CD1c-positive myeloid dendritic cell (primary cell): Measurements from ENCODE around the gene DICER1.
"Not testable (repeated sequence)": the region's sequence is repeated elsewhere in the genome, so short reads cannot be mapped to it uniquely, and the experiment has no call there.

ENCODE experiments used
- DNase-seq: peaks from one replicate; pipeline ENCODE4 v3.0.0-alpha.2; 2016; ENCODE audit errors: extremely low spot score

Gene DICER1, protein sequence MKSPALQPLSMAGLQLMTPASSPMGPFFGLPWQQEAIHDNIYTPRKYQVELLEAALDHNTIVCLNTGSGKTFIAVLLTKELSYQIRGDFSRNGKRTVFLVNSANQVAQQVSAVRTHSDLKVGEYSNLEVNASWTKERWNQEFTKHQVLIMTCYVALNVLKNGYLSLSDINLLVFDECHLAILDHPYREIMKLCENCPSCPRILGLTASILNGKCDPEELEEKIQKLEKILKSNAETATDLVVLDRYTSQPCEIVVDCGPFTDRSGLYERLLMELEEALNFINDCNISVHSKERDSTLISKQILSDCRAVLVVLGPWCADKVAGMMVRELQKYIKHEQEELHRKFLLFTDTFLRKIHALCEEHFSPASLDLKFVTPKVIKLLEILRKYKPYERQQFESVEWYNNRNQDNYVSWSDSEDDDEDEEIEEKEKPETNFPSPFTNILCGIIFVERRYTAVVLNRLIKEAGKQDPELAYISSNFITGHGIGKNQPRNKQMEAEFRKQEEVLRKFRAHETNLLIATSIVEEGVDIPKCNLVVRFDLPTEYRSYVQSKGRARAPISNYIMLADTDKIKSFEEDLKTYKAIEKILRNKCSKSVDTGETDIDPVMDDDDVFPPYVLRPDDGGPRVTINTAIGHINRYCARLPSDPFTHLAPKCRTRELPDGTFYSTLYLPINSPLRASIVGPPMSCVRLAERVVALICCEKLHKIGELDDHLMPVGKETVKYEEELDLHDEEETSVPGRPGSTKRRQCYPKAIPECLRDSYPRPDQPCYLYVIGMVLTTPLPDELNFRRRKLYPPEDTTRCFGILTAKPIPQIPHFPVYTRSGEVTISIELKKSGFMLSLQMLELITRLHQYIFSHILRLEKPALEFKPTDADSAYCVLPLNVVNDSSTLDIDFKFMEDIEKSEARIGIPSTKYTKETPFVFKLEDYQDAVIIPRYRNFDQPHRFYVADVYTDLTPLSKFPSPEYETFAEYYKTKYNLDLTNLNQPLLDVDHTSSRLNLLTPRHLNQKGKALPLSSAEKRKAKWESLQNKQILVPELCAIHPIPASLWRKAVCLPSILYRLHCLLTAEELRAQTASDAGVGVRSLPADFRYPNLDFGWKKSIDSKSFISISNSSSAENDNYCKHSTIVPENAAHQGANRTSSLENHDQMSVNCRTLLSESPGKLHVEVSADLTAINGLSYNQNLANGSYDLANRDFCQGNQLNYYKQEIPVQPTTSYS (N-terminal part only)

DNA sequence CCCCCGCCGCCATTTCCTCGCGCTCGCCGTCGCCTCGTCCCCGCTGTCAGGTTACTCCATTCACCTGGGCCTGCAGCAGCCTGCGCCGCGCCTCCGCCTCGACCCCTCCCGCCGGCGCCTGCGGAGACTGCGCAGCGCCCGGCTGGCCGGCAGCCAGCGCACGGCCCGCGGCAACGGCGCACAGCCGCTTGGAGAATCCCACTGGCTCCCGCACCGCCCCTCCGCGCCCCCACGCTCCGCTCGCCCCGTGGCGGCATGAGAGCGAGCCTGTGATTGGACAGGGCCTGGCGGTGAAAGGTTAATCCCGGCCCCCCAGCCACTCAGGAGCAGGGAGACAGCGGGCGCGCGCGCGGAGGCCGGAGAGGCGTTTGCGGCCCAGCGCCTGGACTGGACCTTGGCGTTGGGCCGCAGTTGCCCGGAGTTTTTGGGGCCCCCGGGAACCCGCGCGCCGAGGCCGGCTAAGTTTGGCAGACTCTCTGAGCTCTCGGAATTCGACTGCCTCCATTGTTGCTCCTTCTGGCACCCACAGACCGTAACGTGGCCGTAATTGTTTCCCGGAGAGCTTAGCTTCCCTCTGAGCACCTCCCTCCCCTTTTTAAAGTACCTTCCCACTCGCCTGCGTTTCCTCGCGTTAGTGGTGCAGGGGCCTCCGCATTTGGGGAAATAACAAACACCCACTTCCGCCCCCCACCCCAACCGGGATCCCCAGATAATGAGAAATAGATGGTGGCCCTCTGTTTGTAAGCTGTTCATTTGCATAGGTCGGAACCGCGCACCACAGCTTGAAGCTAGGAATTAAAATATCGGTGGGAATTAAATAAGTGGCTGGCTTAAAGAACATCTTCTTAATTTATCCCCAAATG lies at the start of gene DICER1:
Gene DICER1 (minus strand): TSS at position 203 of the 863 bp plus-strand sequence. CDS start 24,071 bp downstream, outside the sequence.
- DNase-seq = peak; percentile 96

DNA sequence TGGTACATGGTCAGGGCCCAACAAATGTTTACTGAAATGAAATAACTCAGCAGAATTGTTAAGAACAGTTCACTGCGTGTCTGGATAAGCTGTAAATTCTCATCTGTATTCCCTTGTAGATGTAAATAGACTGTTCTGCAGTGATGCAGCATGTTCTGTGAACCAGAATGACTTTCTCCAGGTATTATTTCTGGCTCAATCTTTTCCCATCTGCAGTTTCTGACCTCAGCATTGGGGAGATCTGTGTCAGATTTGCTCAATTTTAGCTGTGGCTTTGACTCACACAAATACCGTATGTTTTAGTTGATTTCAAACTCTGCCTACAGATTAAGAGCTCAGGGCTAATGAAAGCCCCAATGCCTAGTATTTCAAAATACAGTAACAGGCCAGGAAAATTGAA lies 49.2 kb upstream of the DICER1 start:
- no peak for DNase-seq

DNA sequence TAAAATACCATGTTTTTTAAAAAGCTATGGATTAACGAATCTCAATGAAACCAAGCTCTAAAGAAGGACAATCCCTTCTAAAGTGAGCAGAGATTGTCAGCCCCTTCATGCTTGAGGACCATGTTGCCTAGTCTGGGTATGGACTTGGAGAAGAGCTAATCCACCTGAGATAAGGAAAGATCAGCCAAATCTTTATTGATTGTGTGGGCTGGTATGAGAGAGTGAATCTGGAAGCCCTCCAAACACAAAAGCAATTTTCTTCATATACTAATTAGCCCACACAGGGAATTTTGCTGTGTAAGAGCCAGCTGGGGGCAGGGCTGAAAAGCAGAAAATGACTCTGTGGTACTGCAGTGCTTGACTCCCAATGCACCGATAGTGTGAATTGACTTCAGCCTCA lies 47.4 kb upstream of the DICER1 start:
- DNase-seq = no peak

DNA sequence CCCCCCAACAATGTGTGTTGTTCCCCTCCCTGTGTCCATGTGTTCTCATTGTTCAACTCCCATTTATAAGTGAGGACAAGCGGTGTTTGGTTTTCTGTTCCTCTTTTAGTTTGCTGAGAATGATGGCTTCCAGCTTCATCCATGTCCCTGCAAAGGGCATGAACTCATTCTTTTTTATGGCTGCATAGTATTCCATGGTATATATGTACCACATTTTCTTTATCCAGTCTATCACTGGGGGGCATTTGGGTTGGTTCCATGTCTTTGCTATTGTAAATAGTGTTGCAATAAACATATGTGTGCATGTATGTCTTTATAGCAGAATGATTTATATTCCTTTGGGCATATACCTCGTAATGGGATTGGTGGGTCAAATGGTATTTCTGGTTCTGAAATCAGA lies 44.4 kb upstream of the DICER1 start:
- not testable (repeated sequence) for DNase-seq

DNA sequence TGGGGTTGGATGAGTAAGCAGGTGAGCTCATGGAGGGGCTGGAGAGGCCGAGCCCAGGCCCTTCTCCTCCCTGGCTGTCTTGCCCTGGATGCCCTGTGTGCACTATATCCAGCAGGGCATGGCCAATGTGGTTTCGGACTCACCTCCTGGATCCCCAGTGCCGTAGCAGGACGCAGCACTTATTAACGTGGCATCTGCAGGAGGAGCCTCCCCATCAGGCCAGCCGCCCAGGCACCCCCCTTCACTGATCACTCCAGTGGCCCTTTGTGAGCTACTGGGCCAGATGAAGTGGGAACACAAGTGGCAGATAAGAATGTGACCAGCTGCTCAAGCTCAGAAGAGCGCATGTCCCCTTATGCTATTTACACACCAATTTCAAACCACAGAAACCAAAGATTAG lies 43.1 kb upstream of the DICER1 start:
- DNase-seq = no peak

DNA sequence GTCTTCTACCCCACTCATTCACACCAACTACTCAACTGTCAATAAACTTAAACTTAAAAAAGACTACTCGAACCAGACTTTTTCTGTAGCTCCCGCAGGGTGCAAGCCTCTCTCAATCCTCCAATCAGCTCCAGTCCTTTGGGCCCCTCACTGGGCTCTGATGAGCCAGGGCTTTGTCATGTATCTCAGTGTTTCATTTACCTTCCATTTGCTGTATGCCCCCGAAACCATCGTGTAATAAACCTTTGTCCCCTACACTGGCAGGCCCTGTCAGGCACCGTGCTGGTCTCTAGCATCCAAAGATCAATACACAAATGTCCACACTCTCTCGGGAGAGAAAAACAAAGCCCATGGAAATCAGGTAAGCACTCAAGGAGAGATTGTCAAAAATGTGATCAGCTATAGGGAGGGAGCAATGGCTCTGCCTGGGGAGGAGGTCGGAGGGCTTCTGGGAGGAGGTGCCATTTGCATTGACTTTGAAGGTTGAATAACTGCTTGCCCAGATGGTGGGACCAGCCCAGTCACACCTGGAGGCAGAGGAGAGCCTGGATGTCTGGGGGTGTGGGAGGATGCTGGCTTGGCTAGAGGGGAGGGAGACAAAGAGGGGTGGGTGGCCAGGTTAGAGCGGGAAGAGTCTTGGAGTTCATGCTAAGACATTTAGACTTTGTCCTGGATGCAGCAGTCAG lies 42.1 kb upstream of the DICER1 start:
- no peak for DNase-seq

DNA sequence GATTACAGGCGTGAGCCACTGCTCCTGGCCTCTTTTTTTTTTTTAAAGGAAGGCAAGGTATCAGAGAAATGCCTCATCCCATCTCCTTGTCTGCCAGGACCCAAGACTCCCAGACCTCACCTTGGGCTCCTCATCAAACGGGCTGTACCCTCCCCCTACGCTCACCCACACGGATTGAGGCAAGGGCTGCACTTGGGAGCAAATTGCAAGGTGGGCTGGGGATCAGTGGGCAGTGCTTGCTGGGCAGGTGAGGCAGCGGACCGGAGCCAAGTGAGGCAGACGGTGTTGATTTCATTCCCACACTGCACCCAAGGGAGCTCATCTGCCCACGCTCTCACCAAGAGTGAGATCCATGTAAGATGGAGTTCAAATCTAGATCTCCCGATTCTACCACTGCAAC lies 41.0 kb upstream of the DICER1 start:
- no peak for DNase-seq

DNA sequence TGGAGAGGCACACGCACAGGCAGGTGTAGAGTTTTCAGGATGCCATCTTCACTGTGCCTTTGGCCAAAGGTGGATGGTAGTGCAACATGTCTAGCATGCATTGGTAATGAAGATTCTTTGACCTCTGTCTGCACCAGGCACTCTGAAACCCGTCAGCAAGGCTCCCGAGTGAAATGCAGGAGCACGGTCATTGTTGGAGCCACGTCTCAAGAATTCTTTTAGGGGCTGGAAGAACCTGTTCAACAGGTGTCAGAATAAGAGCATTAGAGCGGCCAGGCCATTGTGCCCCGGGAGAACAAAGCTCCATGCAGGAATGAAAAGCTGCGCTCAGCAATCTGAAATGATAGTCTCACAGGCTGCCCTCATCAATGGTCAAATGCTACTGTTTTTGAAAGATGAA lies 40.2 kb upstream of the DICER1 start:
- no peak for DNase-seq

DNA sequence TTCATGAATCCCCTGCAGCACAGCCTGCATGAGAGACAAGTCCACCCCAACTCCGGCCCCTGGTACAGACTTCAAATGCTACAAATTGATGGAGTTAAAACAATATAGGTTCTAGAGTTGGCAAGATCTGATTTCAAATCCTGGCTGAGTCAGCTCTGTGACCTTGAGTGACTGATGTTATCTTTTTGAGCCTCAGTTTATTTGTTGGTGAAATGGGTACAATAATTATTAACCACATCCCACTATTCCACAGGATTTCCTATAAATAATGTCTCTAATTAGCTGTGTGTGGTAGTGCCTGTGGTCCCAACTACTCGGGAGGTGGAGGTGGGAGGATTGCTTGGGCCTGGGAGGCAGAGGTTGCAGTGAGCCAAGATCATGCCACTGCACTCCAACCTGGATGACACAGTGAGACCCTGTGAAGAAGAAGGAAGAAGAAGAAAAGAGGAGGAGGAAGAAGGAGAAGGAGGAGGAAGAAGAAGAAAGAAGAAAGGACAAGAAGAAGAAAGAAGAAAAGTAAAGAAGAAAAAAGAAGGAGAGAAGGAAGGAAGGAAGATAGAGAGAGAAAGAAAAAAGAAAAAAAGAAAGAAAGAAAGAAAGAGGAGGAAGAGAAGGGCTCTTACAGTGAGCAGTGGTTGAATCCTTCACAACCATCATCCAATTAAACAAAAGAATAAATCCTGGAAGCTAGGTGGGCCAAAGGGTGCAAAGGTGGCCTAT lies 39.7 kb upstream of the DICER1 start:
- DNase-seq = no peak

DNA sequence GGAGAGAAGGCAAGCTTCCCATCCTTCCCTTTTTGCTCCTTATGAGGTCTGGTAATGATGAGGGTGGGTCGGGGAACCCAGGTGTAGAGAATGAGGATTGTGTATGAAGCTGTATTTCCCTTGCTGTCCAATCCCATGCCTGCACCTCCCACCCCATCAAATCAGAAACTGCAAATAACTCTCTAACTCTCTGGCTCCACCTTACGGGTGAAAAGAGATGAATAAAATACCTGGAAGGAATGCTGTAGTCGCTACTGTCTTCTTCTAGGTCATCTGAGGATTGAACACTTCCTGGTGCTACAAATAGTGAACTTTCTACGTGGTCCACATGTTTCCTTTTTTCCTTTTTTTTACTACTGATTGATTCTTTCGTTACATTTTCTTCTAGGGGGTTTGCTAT lies 38.9 kb upstream of the DICER1 start:
- peak; percentile 37 for DNase-seq

DNA sequence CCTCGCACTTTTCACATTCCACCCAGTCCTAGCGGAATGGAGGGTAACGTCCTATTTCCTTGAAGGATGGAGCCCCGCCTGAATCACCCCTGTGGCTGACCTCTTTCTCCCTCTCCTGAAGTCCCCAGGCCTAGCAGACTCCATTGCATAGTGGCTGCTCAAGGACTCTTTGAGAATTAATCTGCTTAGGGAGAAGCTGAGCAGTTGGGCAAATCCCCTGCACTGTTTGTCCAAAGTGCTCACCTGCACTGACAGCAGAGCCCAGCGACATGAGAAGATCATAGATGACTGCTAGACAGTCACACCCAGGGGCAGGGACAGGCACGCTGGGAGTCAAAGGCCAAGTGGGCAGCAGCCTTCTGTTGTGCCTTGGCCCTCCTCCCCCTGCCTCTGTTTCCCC lies 37.7 kb upstream of the DICER1 start:
- DNase-seq = no peak

DNA sequence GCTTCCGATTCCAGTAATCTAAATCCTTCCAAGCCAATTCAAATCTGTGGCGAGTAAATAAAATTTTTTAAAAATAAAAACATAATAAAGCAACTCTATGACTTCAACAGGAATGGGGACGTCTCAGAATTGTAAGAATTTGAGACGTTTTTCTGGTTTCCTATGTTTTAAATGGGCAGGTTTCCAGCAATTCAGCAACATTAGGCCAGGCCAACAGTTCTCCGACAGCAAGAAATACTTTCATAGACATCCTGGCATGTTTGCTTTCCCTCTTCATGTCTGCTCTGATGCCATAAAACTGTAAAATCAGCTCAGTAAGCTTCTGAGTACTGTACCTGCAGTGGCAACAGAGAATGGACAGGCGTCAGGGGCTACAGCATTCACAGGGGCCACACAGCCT lies 35.8 kb upstream of the DICER1 start:
- DNase-seq = no peak

DNA sequence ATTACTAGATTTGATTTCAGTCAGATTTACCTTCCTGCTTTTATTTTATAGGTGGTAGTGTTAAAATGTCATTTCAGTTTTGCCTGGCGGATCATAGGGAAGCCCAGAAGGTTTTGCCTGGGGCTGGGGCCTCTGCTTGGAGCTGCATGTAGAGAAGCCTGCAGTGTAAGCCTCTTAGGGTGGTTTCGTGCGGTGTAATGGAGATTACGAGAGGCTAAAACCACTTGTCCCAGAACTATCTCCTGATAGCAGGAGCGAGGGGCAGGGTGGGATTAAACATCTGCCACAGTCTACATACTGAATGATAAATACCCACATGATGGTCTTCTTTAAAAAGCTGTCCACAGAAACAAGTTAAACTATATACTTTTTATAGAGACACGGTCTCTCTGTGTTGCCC lies 35.0 kb upstream of the DICER1 start:
- DNase-seq = no peak

DNA sequence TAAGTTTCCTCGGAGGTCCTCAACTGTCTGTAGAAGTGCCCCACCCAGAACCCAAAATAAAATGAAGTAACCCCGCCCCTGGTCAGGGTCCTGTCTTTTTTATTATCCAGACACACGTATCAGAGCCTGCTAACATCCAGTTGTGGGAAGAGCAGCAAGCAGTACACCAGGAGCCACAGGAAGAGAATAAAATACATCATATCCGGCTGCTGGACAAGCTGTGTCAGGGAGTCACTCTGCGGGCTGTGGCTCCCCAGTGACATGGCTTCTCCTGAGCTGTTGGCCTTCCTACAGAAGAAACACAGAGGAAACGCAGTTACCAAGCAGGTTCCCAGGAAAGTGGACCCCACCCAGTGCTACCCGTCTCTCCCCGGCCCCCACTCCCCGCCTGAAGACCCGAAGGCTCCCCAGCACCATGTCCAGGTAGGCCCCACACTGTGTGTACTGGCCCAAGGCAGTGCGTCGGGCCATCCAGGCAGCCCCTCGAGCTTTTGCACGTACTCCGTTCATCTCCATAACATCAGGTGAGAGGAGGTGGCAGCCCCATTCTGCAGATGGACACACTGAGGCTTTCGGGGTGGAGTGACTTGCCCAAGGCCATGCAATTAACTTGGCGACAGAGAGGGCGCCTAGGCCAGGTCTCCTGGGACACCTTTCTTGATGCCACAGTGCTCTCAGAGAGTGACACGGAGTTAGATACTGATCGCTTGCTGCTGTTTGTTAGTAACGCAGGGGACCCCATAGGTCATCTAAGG lies 34.3 kb upstream of the DICER1 start:
- DNase-seq = no peak

DNA sequence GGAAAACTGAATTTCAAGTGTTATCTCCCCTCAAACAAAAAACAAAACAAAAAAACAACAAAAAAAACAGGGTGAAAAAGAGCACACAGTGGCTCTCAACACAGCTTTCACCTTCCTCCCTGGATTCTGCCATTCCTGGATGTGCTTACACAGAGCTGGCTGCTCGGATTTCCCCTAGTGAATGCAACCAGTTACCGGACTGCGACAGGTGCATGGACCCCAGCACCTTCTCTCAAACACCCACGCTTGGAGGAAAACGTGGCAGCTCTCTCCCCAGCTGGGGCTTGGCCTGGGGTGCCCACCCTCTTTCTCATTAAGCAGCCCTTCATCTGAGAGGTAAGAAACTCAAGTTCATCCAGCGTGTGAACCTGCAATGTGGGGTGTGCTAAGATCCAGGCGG lies 33.5 kb upstream of the DICER1 start:
- no peak for DNase-seq

DNA sequence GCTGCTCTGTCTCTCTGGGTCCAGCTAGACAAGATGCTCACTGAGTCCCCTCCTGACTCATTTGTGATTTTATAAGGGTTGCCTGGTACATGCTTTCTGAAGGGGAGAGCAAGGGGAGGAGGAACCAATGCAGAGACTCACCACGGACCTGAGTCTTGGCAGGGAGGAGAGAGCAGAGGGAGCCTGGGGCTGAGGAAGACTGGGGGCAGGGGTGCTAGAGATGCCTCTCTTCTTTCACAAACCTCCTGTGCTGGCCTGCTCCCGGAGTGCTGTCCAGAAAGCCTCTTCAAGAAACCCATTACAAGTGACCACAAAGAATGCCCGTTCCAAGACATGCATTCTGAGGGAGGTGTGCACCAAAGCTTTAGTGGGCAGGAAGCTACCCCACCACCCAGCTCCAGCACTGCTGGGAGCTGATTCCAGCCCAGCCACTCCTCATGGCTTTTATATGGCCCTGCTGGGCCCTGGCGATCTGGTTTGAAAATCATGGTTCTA lies 33.1 kb upstream of the DICER1 start:
- DNase-seq = no peak

DNA sequence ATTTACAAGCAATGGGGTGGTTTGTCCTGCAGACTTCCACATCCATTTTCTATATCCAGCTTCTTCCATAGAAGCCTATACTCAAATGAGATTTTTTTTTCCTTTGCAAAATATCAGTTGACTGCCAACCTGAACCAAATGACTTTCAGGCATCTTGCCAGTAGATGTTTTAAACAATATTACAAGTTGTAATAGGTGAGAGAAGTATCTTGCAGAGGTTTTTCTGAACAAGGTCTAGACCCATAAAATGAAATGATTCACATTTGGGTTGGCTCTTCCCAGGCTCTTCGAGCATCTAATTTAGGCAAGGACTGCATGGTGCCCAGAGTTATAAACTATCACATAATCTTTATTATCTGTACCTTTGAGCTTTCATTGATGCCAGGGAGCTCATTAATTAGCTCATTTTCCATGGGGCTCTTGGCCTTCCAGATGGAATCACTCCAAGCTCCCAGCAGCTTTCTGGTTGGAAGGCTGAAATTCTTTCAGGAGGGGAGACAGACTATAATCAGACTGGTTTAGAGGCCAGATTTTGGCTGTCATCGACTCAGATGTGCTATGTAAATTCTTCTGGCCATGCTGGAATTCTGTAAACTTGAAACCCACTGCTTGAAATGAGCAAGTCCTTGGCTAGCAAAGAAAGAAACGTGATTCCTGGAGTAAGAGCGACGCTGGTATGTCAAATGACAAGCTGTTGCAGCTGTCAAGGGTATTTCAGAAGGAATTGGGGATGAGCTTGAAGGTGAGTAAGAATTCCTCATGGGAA lies 32.2 kb upstream of the DICER1 start:
- no peak for DNase-seq

DNA sequence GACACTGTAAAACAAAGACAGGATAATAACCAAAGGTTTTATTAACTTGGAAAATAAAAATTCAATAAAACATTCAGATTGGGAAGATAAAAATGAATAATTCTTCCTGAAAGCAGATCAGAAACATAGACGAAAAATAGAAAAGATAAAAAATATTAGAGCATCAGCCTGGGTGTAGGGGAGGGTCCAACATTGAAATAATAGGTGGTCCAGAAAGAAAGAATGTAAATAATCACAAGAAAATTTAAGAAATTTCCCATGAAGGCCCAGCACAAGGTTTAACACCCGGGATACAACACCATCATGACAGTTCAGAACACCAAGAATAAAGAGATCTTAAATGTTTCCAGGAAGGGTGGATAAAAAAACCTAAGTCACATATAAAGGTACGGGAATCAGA lies 31.1 kb upstream of the DICER1 start:
- DNase-seq = no peak
